CD4-positive, alpha-beta T cell (primary cell): ENCODE data around the gene VAV2. TPM values are rescaled to one million over a fixed set of nuclear protein-coding genes. Genes with fewer than 3 reads are reported as not detected.
A peak's percentile ranks its signal among the peaks of the same experiment; 100 is the strongest.

ENCODE experiments used
- ATAC-seq: fragments of 200-7000 bp; cut with Tn5 transposase; one replicate; pipeline ENCODE4 v1.10.0; 2022; ENCODE audit warnings: mild to moderate bottlenecking; ENCODE audit not compliant: poor library complexity
- CTCF ChIA-PET: fragments of 350-600 bp; sonication (Branson Sonifier 250); formaldehyde crosslinking; loops from one replicate; lab custom pipeline; 2021; ENCODE audit warnings: antibody characterized with exemption, inconsistent platforms; lab: Charles Lee
- POLR2A ChIA-PET: fragments of 350-600 bp; sonication (Branson Sonifier 250); formaldehyde crosslinking; loops from one replicate; lab custom pipeline; 2021; ENCODE audit warnings: antibody characterized with exemption, inconsistent platforms; lab: Charles Lee
- DNase-seq, 14 experiments: peaks; one replicate each; pipeline ENCODE4 v3.0.0-alpha.2; 2013 to 2020; ENCODE audit warnings: mixed read lengths in 2 of 14
- H3K27ac ChIP-seq, 2 donors: one replicate each; pipeline versions ENCODE4 v1.5.1 to v1.7.0; 2013; ENCODE audit warnings: low read length in 2 of 2, low read depth in 1 of 2, mild to moderate bottlenecking in 1 of 2
- H3K27me3 ChIP-seq, 2 experiments: 1 replicate in 1 of 2; 2 replicates in 1 of 2; pipeline versions ENCODE4 v1.6.1 to v1.7.0; 2013; ENCODE audit warnings: low read length in 2 of 2, control low read depth in 1 of 2, mild to moderate bottlenecking in 1 of 2, moderate library complexity in 1 of 2; ENCODE audit not compliant: insufficient read depth in 2 of 2, control insufficient read depth in 1 of 2
- H3K36me3 ChIP-seq: one replicate; pipeline ENCODE4 v1.6.1; 2013; ENCODE audit warnings: low read length, control low read depth; ENCODE audit not compliant: insufficient read depth
- H3K4me1 ChIP-seq: one replicate; pipeline ENCODE4 v1.6.1; 2013; ENCODE audit warnings: low read length, control low read depth; ENCODE audit not compliant: insufficient read depth
- H3K4me3 ChIP-seq: one replicate; pipeline ENCODE4 v1.5.1; 2013; ENCODE audit warnings: mild to moderate bottlenecking, low read length, moderate library complexity
- H3K9me3 ChIP-seq, 2 experiments: 1 replicate in 1 of 2; 2 replicates in 1 of 2; pipeline versions ENCODE4 v1.6.1 to v1.7.0; 2013; ENCODE audit warnings: low read length in 2 of 2, mild to moderate bottlenecking in 2 of 2, control low read depth in 1 of 2, moderate library complexity in 1 of 2; ENCODE audit not compliant: control insufficient read depth in 1 of 2, insufficient read depth in 1 of 2
- H3K27ac Mint-ChIP-seq: one replicate; pipeline ENCODE4 v1.8.0; 2020; ENCODE audit warnings: mixed read lengths
- H3K27me3 Mint-ChIP-seq: one replicate; pipeline ENCODE4 v1.8.0; 2021; ENCODE audit warnings: mixed read lengths
- H3K36me3 Mint-ChIP-seq: one replicate; pipeline ENCODE4 v1.8.0; 2021; ENCODE audit warnings: low read depth, mixed read lengths
- H3K4me1 Mint-ChIP-seq: one replicate; pipeline ENCODE4 v1.8.0; 2021; ENCODE audit warnings: low read depth, mixed read lengths
- H3K4me3 Mint-ChIP-seq: one replicate; pipeline ENCODE4 v1.8.0; 2020; ENCODE audit warnings: mild to moderate bottlenecking, mixed read lengths
- H3K9me3 Mint-ChIP-seq: one replicate; pipeline ENCODE4 v1.8.0; 2020; ENCODE audit warnings: mixed read lengths
- CTCF ChIP-seq: fragments of 200-600 bp; IDR thresholded peaks from one replicate; pipeline ENCODE4 v1.8.0; 2022; ENCODE audit warnings: antibody characterized with exemption, mild to moderate bottlenecking
- intact Hi-C, 2 experiments: fragments of 100-400 bp; cut with DNase I in 1 of 2; cut with micrococcal nuclease in 1 of 2; formaldehyde crosslinking; loops; one replicate each; pipeline versions ENCODE4 v1.15.1 to v1.9.0; 2023 to 2025; cut with DNase I, micrococcal nuclease
- total RNA-seq, 174 experiments: library from RNA in 2 of 174; stranded (reverse) in 2 of 174; gene quantifications; one replicate each; pipeline ENCODE4 v1.2.3 and lab custom pipeline; 2021 to 2026

The VAV2 gene
- total RNA-seq, 2 experiments from 2014 or later, result 1.6 to 1.7 TPM

GRCh38 chr9:133794016-133794760, 197.9 kb downstream of the VAV2 start:
- Mint-ChIP-seq H3K36me3 (no peaks in the 10 kb centered on the region), H3K27me3 (no peaks in the 10 kb centered on the region), H3K9me3 (no peaks in the 10 kb centered on the region), H3K4me3 (no peak overlapping the region), H3K27ac (no peak overlapping the region), H3K4me1 (no peaks in the 10 kb centered on the region)
- TF ChIP-seq CTCF, result no peak
- intact Hi-C loops, result no loop called here
- POLR2A ChIA-PET, result no interaction called here
- peaks cover 8% of the 10 kb centered on the region for H3K4me1 ChIP-seq
- H3K27me3 ChIP-seq, result no peaks in the 10 kb centered on the region
- CTCF ChIA-PET, result interaction anchor here (2.0 kb wide), 1 partner anchor 199 kb away, joined by 8 read pairs; no protein-coding TSS in a partner anchor
- no peaks in the 10 kb centered on the region for H3K9me3 ChIP-seq
- DNase-seq, result no peak
- H3K36me3 ChIP-seq, result no peaks in the 10 kb centered on the region
- no peak overlapping the region for H3K4me3 ChIP-seq
- H3K27ac ChIP-seq, result no peak overlapping the region
- no peak for ATAC-seq

GRCh38 chr9:133793471-133793870, 198.7 kb downstream of the VAV2 start:
- Mint-ChIP-seq H3K4me1 (no peaks in the 10 kb centered on the region), H3K36me3 (no peaks in the 10 kb centered on the region), H3K27me3 (no peaks in the 10 kb centered on the region), H3K9me3 (no peaks in the 10 kb centered on the region), H3K4me3 (no peak overlapping the region), H3K27ac (no peak overlapping the region)
- DNase-seq, result no peak
- no peaks in the 10 kb centered on the region for H3K27me3 ChIP-seq
- H3K27ac ChIP-seq, result no peak overlapping the region
- H3K9me3 ChIP-seq, result no peaks in the 10 kb centered on the region
- no peaks in the 10 kb centered on the region for H3K36me3 ChIP-seq
- intact Hi-C loops, result loop anchor here (1.0 kb wide), 2 partner anchors 201 to 306 kb away; no protein-coding TSS in a partner anchor
- no peak overlapping the region for H3K4me3 ChIP-seq
- ChIA-PET POLR2A (no interaction called here), CTCF (interaction anchor here (0.6 to 2.0 kb wide), 2 partner anchors 200 to 232 kb away, joined by 3 to 8 read pairs; partner anchors contain the start of gene BRD3OS)
- no peak for TF ChIP-seq CTCF
- no peak for ATAC-seq
- H3K4me1 ChIP-seq, result peaks cover 10% of the 10 kb centered on the region

- ATAC-seq (peak; percentile 57), DNase-seq (peak; percentile 13 to 75 (median 37))
- Histone ChIP-seq H3K4me3 (no peak overlapping the region), H3K36me3 (no peaks in the 10 kb centered on the region), H3K9me3 (no peaks in the 10 kb centered on the region), H3K4me1 (peaks cover 10% of the 10 kb centered on the region), H3K27ac (no peak overlapping the region), H3K27me3 (no peaks in the 10 kb centered on the region)
- TF ChIP-seq CTCF, result peak; percentile 77
- Mint-ChIP-seq H3K4me3 (no peak overlapping the region), H3K36me3 (no peaks in the 10 kb centered on the region), H3K9me3 (no peaks in the 10 kb centered on the region), H3K27ac (no peak overlapping the region), H3K27me3 (no peaks in the 10 kb centered on the region), H3K4me1 (no peaks in the 10 kb centered on the region)
- intact Hi-C loops, result loop anchor here (1.0 kb wide), 2 partner anchors 201 to 306 kb away; no protein-coding TSS in a partner anchor
- POLR2A ChIA-PET, result no interaction called here
- CTCF ChIA-PET, result interaction anchor here (0.6 to 2.0 kb wide), 2 partner anchors 201 to 232 kb away, joined by 3 to 8 read pairs; partner anchors contain the start of gene BRD3OS
Measured at GRCh38 chr9:133792721-133793470, 199.2 kb downstream of the VAV2 start.
